ENCODE measurements around the gene APOA5.

DNA sequence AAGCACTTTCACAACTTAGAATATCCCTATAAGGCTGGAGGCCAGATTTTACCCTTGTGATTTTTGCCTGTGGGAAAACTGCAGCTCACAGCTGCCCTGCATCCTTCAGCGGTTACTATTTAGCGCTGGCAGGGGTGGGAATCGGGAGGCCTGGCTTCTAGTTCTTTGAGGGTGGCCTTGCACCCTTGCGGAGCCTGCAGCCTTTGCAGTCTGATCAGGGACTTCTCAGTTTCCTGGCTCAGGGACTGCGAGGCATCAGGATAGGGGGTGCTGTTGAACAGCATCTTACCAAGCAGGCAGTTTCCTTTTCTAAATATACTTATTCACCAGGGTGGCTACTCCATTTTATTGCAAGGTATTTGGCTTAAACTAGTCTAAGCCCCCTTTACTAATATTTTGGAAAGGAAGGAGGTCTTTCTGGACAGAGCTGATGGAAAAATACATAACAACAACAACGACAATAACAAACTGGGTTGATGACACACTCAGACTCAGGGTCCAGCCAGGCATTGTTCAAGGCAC is 48.6 kb upstream of the APOA5 start:
- TF ChIP-seq, protein P1, sequence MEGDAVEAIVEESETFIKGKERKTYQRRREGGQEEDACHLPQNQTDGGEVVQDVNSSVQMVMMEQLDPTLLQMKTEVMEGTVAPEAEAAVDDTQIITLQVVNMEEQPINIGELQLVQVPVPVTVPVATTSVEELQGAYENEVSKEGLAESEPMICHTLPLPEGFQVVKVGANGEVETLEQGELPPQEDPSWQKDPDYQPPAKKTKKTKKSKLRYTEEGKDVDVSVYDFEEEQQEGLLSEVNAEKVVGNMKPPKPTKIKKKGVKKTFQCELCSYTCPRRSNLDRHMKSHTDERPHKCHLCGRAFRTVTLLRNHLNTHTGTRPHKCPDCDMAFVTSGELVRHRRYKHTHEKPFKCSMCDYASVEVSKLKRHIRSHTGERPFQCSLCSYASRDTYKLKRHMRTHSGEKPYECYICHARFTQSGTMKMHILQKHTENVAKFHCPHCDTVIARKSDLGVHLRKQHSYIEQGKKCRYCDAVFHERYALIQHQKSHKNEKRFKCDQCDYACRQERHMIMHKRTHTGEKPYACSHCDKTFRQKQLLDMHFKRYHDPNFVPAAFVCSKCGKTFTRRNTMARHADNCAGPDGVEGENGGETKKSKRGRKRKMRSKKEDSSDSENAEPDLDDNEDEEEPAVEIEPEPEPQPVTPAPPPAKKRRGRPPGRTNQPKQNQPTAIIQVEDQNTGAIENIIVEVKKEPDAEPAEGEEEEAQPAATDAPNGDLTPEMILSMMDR (IDR thresholded peaks at IDR 0.05; ENCODE audit: low read length), result no peak
- TF ChIP-seq EZH2 (IDR thresholded peaks at IDR 0.05; ENCODE audit: borderline replicate concordance, low read length), result no peak
